ENCODE measurements around the gene TEX30. TPM values are rescaled to one million over a fixed set of nuclear protein-coding genes. Genes with fewer than 3 reads are reported as not detected.

TEX30 gene
- total and polyA plus RNA-seq, 2 donors (not counting 1 experiment from before 2014, with no cell fraction given), result 4.3 to 5.9 TPM

GRCh38 chr13:102751886-102752285, 21.7 kb downstream of the TEX30 start:
- WGBS (ENCODE audit: insufficient coverage), result 86% methylated on average over 1 of the region's 3 CpGs
- no peak overlapping the region for H3K4me3 Mint-ChIP-seq
- H3K27me3 Mint-ChIP-seq, result peaks cover 20% of the 10 kb centered on the region
- Histone ChIP-seq H3K4me3 (ENCODE audit: control extremely low read depth in 1 of 5, extremely low read depth in 1 of 5, insufficient read depth in 1 of 5, low read depth in 2 of 5, low read length in 4 of 5) (no peak overlapping the region), H3K4me2 (replicated peaks; ENCODE audit: low read depth, low read length, poor library complexity, severe bottlenecking) (no peak overlapping the region), H3K27ac (ENCODE audit: low read length in 2 of 2) (no peak overlapping the region), H3K9ac (ENCODE audit: low read length) (no peak overlapping the region), H3K9me3 (ENCODE audit: control extremely low read depth in 1 of 3, control insufficient read depth in 2 of 3, insufficient read depth in 1 of 3, low read length in 2 of 3) (no peaks in the 10 kb centered on the region), H3K79me2 (ENCODE audit: control insufficient read depth, insufficient read depth, low read length) (no peaks in the 10 kb centered on the region), H3K36me3 (replicated peaks in 1 of 2; ENCODE audit: control extremely low read depth in 1 of 2, control insufficient read depth in 1 of 2, extremely low read depth in 1 of 2, insufficient read depth in 2 of 2, low read length in 1 of 2) (no peaks in the 10 kb centered on the region), H3K4me1 (ENCODE audit: control insufficient read depth in 2 of 2, insufficient read depth in 2 of 2, low read length in 2 of 2) (no peaks in the 10 kb centered on the region), H2AFZ (ENCODE audit: insufficient read depth, low read depth, low read length, poor library complexity, severe bottlenecking) (no peak overlapping the region), H4K20me1 (ENCODE audit: control insufficient read depth, insufficient read depth, low read length, poor library complexity, severe bottlenecking) (no peaks in the 10 kb centered on the region), H3K27me3 (replicated peaks in 1 of 4; ENCODE audit: control extremely low read depth in 1 of 4, control insufficient read depth in 3 of 4, insufficient read depth in 4 of 4, low read length in 3 of 4) (no peaks in the 10 kb centered on the region)
- POLR2A ChIA-PET, result no interaction called here
- H3K4me1 Mint-ChIP-seq, result no peaks in the 10 kb centered on the region
- ATAC-seq (ENCODE audit: low read depth) (no peak), DNase-seq (no peak)
- no peak for TF ChIP-seq EZH2 (IDR thresholded peaks at IDR 0.05; ENCODE audit: borderline replicate concordance, insufficient read depth, low read depth, low read length, poor library complexity, severe bottlenecking)
- TF ChIP-seq CTCF (IDR thresholded peaks at IDR 0.05), result no peak
- H3K9me3 Mint-ChIP-seq (ENCODE audit: insufficient read depth), result peaks cover 2% of the 10 kb centered on the region
- no peak overlapping the region for H3K27ac Mint-ChIP-seq
- CTCF ChIA-PET, result no interaction called here
- intact Hi-C loops (cut with micrococcal nuclease), result no loop called here

DNA sequence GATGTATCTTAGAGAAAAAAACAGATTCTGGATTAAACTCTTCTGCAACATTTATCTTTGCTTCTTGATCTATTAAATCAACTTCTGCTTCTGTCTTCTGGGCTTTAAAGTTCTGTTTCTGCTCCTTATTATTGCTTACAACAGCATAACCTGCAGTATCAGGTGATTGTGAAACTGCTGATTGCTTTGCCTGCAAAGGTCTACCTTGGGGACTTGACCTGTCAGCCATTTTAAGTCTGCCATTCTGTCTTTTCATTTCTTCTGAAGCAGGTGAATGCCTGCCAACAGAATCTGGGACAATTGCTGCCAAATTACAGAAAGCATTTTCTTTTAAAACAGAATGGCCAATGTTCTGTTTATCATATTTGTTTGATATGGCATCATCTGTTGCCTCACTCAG, 31.1 kb downstream of the TEX30 start:
- intact Hi-C loops (cut with micrococcal nuclease), result no loop called here
- Histone ChIP-seq H3K4me3 (ENCODE audit: control extremely low read depth in 1 of 5, extremely low read depth in 1 of 5, insufficient read depth in 1 of 5, low read depth in 2 of 5, low read length in 4 of 5) (no peak overlapping the region), H3K4me1 (ENCODE audit: control insufficient read depth in 2 of 2, insufficient read depth in 2 of 2, low read length in 2 of 2) (no peaks in the 10 kb centered on the region), H3K27me3 (replicated peaks in 1 of 4; ENCODE audit: control extremely low read depth in 1 of 4, control insufficient read depth in 3 of 4, insufficient read depth in 4 of 4, low read length in 3 of 4) (peaks cover 0 to 4% (median 2%) of the 10 kb centered on the region in 4 experiments), H2AFZ (ENCODE audit: insufficient read depth, low read depth, low read length, poor library complexity, severe bottlenecking) (no peak overlapping the region), H3K36me3 (replicated peaks in 1 of 2; ENCODE audit: control extremely low read depth in 1 of 2, control insufficient read depth in 1 of 2, extremely low read depth in 1 of 2, insufficient read depth in 2 of 2, low read length in 1 of 2) (no peaks in the 10 kb centered on the region), H3K9me3 (ENCODE audit: control extremely low read depth in 1 of 3, control insufficient read depth in 2 of 3, insufficient read depth in 1 of 3, low read length in 2 of 3) (peaks cover 0 to 2% (median 0%) of the 10 kb centered on the region in 3 donors), H3K27ac (ENCODE audit: low read length in 2 of 2) (no peak overlapping the region), H3K4me2 (replicated peaks; ENCODE audit: low read depth, low read length, poor library complexity, severe bottlenecking) (no peak overlapping the region), H3K79me2 (ENCODE audit: control insufficient read depth, insufficient read depth, low read length) (no peaks in the 10 kb centered on the region), H3K9ac (ENCODE audit: low read length) (no peak overlapping the region), H4K20me1 (ENCODE audit: control insufficient read depth, insufficient read depth, low read length, poor library complexity, severe bottlenecking) (no peaks in the 10 kb centered on the region)
- no peaks in the 10 kb centered on the region for H3K9me3 Mint-ChIP-seq (ENCODE audit: insufficient read depth)
- TF ChIP-seq EZH2 (IDR thresholded peaks at IDR 0.05; ENCODE audit: borderline replicate concordance, insufficient read depth, low read depth, low read length, poor library complexity, severe bottlenecking) (no peak), CTCF (IDR thresholded peaks at IDR 0.05) (no peak)
- ATAC-seq (ENCODE audit: low read depth), result no peak
- DNase-seq, result no peak
- no peaks in the 10 kb centered on the region for H3K4me1 Mint-ChIP-seq
- H3K27me3 Mint-ChIP-seq, result peaks cover 59% of the 10 kb centered on the region
- CTCF ChIA-PET, result no interaction called here
- H3K4me3 Mint-ChIP-seq, result no peak overlapping the region
- H3K27ac Mint-ChIP-seq, result no peak overlapping the region
- POLR2A ChIA-PET, result no interaction called here

Data from B cell (primary cell).